GM12891 (cell line): ENCODE results near the gene VAMP4.

ENCODE experiments used
- POLR2A ChIP-seq: IDR thresholded peaks from 2 replicates; pipeline ENCODE4 v1.6.1; 2011; ENCODE audit warnings: low read depth, low read length, control low read depth
- POLR2AphosphoS5 ChIP-seq: IDR thresholded peaks from 2 replicates; pipeline ENCODE4 v1.6.1; 2011; ENCODE audit warnings: low read depth, low read length, control low read depth

DNA sequence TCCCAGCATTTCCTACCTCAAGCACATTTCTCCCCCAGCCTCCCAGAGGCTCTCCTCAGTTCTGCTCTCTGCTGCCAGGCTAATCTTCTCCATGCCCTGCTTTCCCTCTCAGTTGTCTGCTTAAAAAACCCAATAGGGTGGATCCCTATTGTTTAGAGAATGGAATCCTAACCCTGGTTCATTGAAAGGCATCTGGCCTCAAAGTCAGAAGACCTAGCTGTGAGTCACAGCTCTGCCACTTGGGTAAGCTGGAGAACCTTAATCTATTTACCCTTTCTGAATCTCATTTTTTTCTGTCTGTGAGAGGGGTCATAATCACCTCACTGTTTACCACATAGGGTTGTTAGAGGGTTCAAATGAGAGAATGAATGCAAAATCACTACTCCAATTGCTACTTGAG is 76.9 kb downstream of the VAMP4 start:
- TF ChIP-seq POLR2A, result no peak
- TF ChIP-seq POLR2AphosphoS5, result no peak
